GM12878 (cell line): ENCODE results near the gene BSND. TPM values are rescaled to one million over a fixed set of nuclear protein-coding genes. Genes with fewer than 3 reads are reported as not detected.

Experiments
- ATAC-seq: fragments of 200-7000 bp; cut with Tn5 transposase; 3 replicates; pipeline ENCODE4 v1.9.1; 2020; ENCODE audit warnings: mild to moderate bottlenecking, moderate library complexity
- BruUV-seq: library from RNA; stranded (reverse); fragments of 400-500 nt; replicated peaks from 2 replicates; lab custom pipeline; 2021; lab: Mats Ljungman, UMichigan
- CTCF ChIA-PET: fragments of 300-600 bp; sonication (Branson Sonifier 250); formaldehyde crosslinking; extraction: SDS; loops from one replicate; lab custom pipeline; 2021; ENCODE audit warnings: inconsistent platforms; lab: Yijun Ruan, JAX
- POLR2A ChIA-PET: fragments of 350-600 bp; formaldehyde crosslinking; extraction: SDS; loops from one replicate; lab custom pipeline; 2021; ENCODE audit warnings: inconsistent platforms; lab: Charles Lee
- RAD21 ChIA-PET: fragments of 300-600 bp; sonication (Branson Sonifier 250); formaldehyde crosslinking; loops from one replicate; lab custom pipeline; 2023; ENCODE audit warnings: antibody characterized with exemption; ENCODE audit not compliant: unreplicated experiment; lab: Charles Lee
- SMC1A ChIA-PET: fragments of 300-600 bp; sonication (Branson Sonifier 250); formaldehyde crosslinking; loops from one replicate; lab custom pipeline; 2023; ENCODE audit not compliant: unreplicated experiment, uncharacterized antibody; lab: Charles Lee
- DNase-seq: peaks from one replicate; pipeline ENCODE4 v3.0.0-alpha.2; 2011; ENCODE audit warnings: low read depth, low spot score
- FAIRE-seq: peaks from 3 replicates; lab custom pipeline; 2011; peaks lifted over from hg19 to GRCh38; lab: Jason Lieb, UNC
- H2AFZ ChIP-seq: 2 replicates; pipeline ENCODE4 v1.6.0; 2011; ENCODE audit warnings: low read depth, low read length, control low read depth; ENCODE audit not compliant: control insufficient read depth
- H3K27ac ChIP-seq: 2 replicates; pipeline ENCODE4 v1.5.1; 2011; ENCODE audit warnings: control low read depth; ENCODE audit not compliant: control insufficient read depth, insufficient read depth
- H3K27me3 ChIP-seq, 2 experiments: replicated peaks in 1 of 2; 2 replicates each; pipeline versions ENCODE4 v1.6.0 to v1.6.1; 2011; ENCODE audit warnings: low read length in 1 of 2; ENCODE audit not compliant: control insufficient read depth in 2 of 2, insufficient read depth in 2 of 2
- H3K36me3 ChIP-seq, 2 experiments: 2 replicates each; pipeline ENCODE4 v1.5.1; 2011; ENCODE audit warnings: low read length in 1 of 2; ENCODE audit not compliant: control insufficient read depth in 2 of 2, insufficient read depth in 2 of 2
- H3K4me1 ChIP-seq: 2 replicates; pipeline ENCODE4 v1.6.1; 2011; ENCODE audit warnings: mild to moderate bottlenecking, low read length, moderate library complexity, mixed read lengths; ENCODE audit not compliant: control insufficient read depth, insufficient read depth
- H3K4me2 ChIP-seq: 2 replicates; pipeline ENCODE4 v1.6.0; 2011; ENCODE audit warnings: control low read depth; ENCODE audit not compliant: control insufficient read depth, insufficient read depth
- H3K4me3 ChIP-seq: fragments of 200-600 bp; sonication (generic); 2 replicates; pipeline ENCODE4 v1.5.1; 2016
- H3K79me2 ChIP-seq: 2 replicates; pipeline ENCODE4 v1.6.0; 2011; ENCODE audit warnings: low read length; ENCODE audit not compliant: control insufficient read depth, insufficient read depth
- H3K9ac ChIP-seq: 2 replicates; pipeline ENCODE4 v1.8.0; 2011; ENCODE audit warnings: low read length, control low read depth, mixed read lengths; ENCODE audit not compliant: control insufficient read depth, insufficient read depth
- H3K9me3 ChIP-seq: replicated peaks from 3 replicates; pipeline ENCODE4 v1.5.1; 2011; ENCODE audit warnings: mild to moderate bottlenecking, low read length; ENCODE audit not compliant: control insufficient read depth, insufficient read depth
- H4K20me1 ChIP-seq: 2 replicates; pipeline ENCODE4 v1.6.0; 2011; ENCODE audit not compliant: control insufficient read depth, insufficient read depth
- GABPA ChIP-seq: IDR thresholded peaks from 2 replicates; pipeline ENCODE4 v1.6.1; 2014; ENCODE audit warnings: antibody characterized with exemption, low read depth, mild to moderate bottlenecking, inconsistent platforms
- MYC ChIP-seq: IDR thresholded peaks from 2 replicates; pipeline ENCODE4 v1.6.1; 2011; ENCODE audit warnings: mild to moderate bottlenecking, low read length, moderate library complexity, inconsistent platforms; ENCODE audit not compliant: insufficient read depth, insufficient replicate concordance, insufficient read length, severe bottlenecking
- NFXL1 ChIP-seq: fragments of 450-650 bp; IDR thresholded peaks from 2 replicates; pipeline ENCODE4 v1.6.1; 2017; ENCODE audit warnings: antibody characterized with exemption, mild to moderate bottlenecking, borderline replicate concordance
- NR2F1 ChIP-seq: fragments of 450-650 bp; conservative IDR thresholded peaks from 2 replicates; pipeline ENCODE4 v1.6.1; 2017; ENCODE audit warnings: mild to moderate bottlenecking
- RUNX3 ChIP-seq: IDR thresholded peaks from 2 replicates; pipeline ENCODE4 v1.6.1; 2012; ENCODE audit warnings: low read length, inconsistent platforms
- SMAD1 ChIP-seq: fragments of 450-650 bp; IDR thresholded peaks from 2 replicates; pipeline ENCODE4 v1.6.1; 2018; ENCODE audit warnings: mild to moderate bottlenecking, low read depth; ENCODE audit not compliant: partially characterized antibody
- SMARCA5 ChIP-seq: fragments of 450-650 bp; IDR thresholded peaks from 2 replicates; pipeline ENCODE4 v1.6.1; 2017; ENCODE audit warnings: mild to moderate bottlenecking
- SPI1 ChIP-seq: IDR thresholded peaks from 2 replicates; pipeline ENCODE4 v1.6.1; 2011; ENCODE audit warnings: low read depth, mild to moderate bottlenecking, low read length, moderate library complexity, borderline replicate concordance; ENCODE audit not compliant: insufficient read depth
- ZNF622 ChIP-seq: fragments of 450-650 bp; IDR thresholded peaks from 2 replicates; pipeline ENCODE4 v1.6.1; 2017; ENCODE audit warnings: mild to moderate bottlenecking, inconsistent platforms
- WGBS: methylation state at CpG from one replicate; pipeline ENCODE4 v1.1.6; 2016; ENCODE audit warnings: low lambda C conversion rate; ENCODE audit not compliant: insufficient replicate concordance, insufficient coverage; ENCODE audit errors: missing lambda C conversion rate; 5-methylcytosine and 5-hydroxymethylcytosine counted together
- in situ Hi-C: fragments of 300-500 bp; cut with MboI; formaldehyde crosslinking; loops from 9 replicates; pipeline ENCODE4 v1.14.3; 2018; ENCODE audit warnings: mixed read lengths
- intact Hi-C: fragments of 100-400 bp; cut with micrococcal nuclease; formaldehyde crosslinking; loops from one replicate; pipeline ENCODE4 v1.14.2; 2022; ENCODE audit not compliant: unreplicated experiment
- polyA plus RNA-seq, 11 experiments: library from polyadenylated mRNA; depleted of rRNA in 4 of 11; unstranded in 6 of 11; stranded (reverse) in 5 of 11; fragments of >200 nt; fragmentation: Nextera tagmentation in 4 of 11; fragmentation: Illumina TruSeq in 1 of 11; extraction: Ambion mirVana in 4 of 11; extraction: Trizol in 1 of 11; gene quantifications; 1 replicate in 1 of 11; 2 replicates in 10 of 11; pipeline versions ENCODE4 v1.2.1 to v1.2.3, GENCODE V29; 2011 to 2016; ENCODE audit warnings: inconsistent platforms in 2 of 11, missing spikeins in 2 of 11, low read depth in 1 of 11
- total RNA-seq, 4 experiments: library from RNA; depleted of rRNA in 3 of 4; stranded (reverse); fragments of >200 nt in 3 of 4; fragmentation: Illumina TruSeq in 1 of 4; extraction: Trizol in 1 of 4; gene quantifications; 2 replicates each; pipeline versions ENCODE4 v1.2.1 to v1.2.3, GENCODE V29; 2013 to 2021
- TF ChIP-seq, protein P1 (sequence below): fragments of 450-650 bp; IDR thresholded peaks from 2 replicates; pipeline ENCODE4 v1.6.1; 2016; ENCODE audit warnings: mild to moderate bottlenecking
- TF ChIP-seq, protein P2 (sequence below): IDR thresholded peaks from 2 replicates; pipeline ENCODE4 v1.6.1; 2012; ENCODE audit warnings: mild to moderate bottlenecking, low read depth, low read length

BSND gene
- total and polyA plus RNA-seq, 10 of the 15 experiments (the other 5 are each of a cell fraction or from before 2014, with no cell fraction given) = not detected

DNA sequence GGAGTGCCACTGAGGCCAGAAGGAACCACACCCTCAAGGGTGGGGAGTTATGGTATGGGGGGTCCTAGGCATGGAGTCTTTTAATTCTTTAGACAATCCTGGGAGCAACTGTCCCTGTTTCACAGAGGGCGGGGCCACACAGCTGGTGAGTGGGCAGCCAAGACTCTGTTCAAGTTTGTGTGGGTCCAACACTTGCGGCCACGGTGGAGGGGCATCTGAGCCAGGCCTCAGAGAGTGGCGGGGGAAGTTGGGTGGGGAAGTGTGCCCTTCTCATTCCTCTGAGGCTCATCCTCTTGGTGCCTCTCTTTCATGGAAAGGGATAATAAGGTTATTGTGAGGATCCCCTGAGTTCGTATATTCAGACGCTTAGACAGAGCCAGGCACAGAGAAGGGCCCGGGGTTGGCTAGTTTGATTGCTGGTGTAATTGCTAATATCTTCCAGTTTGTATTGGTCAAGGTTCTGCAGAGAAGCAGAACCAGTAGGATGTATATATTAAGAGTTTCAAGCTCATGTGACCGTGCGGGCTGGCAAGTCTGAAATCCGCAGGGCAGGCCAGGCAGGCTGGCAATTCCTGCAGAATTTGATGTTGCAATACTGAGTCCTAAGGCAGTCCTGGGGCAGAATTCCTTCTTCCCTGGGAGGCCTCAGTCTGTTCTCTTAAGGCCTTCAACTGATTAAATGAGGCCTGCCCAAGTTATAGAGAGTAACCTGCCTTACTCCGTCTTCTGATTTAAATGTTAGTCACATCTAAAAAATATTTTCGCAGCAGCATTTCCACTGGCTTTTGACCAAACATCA, 56.5 kb downstream of the BSND start:
- Histone ChIP-seq H3K79me2 (no peaks in the 10 kb centered on the region), H3K9ac (no peak overlapping the region), H3K27ac (no peak overlapping the region), H2AFZ (no peak overlapping the region), H3K36me3 (no peaks in the 10 kb centered on the region), H3K27me3 (peaks cover 2 to 5% of the 10 kb centered on the region in 2 experiments; a peak in 3 of 4 replicates), H3K9me3 (no peaks in the 10 kb centered on the region), H3K4me3 (no peak overlapping the region), H4K20me1 (no peaks in the 10 kb centered on the region), H3K4me2 (no peak overlapping the region), H3K4me1 (no peaks in the 10 kb centered on the region)
- no TSS peak for BruUV-seq
- CTCF ChIA-PET = no interaction called here
- in situ Hi-C loops (no loop called here), intact Hi-C loops (no loop called here)
- POLR2A ChIA-PET = no interaction called here
- ATAC-seq (no peak), FAIRE-seq (no peak), DNase-seq (no peak)
- no peak for TF ChIP-seq NFXL1
- TF ChIP-seq SPI1 = no peak
- SMC1A ChIA-PET = no interaction called here
- WGBS = 61% methylated on average over 12 of the region's 12 CpGs
- RAD21 ChIA-PET = interaction anchor here (1.5 kb wide), 1 partner anchor 222 kb away, joined by 3 read pairs; no protein-coding TSS in a partner anchor

DNA sequence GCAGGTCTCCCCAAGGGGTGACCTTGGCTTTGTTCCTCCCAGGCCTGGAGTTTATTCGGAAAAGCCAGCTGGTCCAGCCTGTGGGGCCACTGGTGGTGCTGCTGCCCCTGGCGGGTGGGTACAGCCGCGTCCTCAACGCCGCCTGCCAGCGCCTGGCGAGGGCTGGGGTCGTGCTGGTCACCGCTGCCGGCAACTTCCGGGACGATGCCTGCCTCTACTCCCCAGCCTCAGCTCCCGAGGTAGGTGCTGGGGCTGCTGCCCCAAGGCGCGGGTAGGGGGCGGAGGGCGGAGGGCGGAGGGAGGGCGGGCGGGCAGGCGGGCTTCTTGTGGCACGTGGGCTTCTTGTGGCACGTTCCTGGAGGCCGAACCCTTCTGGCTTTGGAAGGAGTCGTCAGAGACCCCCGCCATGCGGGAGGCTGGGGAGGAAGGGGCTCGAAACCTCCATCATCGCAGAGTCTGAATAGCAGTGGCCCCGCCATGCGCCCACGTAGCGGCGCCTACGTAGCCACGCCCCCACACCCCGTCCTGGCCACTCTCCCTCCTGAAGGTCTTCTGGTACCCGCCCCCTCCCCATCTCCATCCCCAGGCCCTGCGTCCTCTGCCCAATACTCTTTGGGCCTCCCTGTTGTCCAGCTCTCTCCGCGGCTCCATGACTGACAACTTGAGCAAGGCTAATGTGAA, 57.4 kb downstream of the BSND start:
- Histone ChIP-seq H3K9ac (no peak overlapping the region), H3K36me3 (no peaks in the 10 kb centered on the region)
- TF ChIP-seq SMAD1 (no peak), RUNX3 (no peak), MYC (no peak), ZNF622 (no peak), SMARCA5 (no peak), NR2F1 (no peak), GABPA (no peak)
- TF ChIP-seq, protein P1, sequence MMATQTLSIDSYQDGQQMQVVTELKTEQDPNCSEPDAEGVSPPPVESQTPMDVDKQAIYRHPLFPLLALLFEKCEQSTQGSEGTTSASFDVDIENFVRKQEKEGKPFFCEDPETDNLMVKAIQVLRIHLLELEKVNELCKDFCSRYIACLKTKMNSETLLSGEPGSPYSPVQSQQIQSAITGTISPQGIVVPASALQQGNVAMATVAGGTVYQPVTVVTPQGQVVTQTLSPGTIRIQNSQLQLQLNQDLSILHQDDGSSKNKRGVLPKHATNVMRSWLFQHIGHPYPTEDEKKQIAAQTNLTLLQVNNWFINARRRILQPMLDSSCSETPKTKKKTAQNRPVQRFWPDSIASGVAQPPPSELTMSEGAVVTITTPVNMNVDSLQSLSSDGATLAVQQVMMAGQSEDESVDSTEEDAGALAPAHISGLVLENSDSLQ = no peak
- TF ChIP-seq, protein P2, sequence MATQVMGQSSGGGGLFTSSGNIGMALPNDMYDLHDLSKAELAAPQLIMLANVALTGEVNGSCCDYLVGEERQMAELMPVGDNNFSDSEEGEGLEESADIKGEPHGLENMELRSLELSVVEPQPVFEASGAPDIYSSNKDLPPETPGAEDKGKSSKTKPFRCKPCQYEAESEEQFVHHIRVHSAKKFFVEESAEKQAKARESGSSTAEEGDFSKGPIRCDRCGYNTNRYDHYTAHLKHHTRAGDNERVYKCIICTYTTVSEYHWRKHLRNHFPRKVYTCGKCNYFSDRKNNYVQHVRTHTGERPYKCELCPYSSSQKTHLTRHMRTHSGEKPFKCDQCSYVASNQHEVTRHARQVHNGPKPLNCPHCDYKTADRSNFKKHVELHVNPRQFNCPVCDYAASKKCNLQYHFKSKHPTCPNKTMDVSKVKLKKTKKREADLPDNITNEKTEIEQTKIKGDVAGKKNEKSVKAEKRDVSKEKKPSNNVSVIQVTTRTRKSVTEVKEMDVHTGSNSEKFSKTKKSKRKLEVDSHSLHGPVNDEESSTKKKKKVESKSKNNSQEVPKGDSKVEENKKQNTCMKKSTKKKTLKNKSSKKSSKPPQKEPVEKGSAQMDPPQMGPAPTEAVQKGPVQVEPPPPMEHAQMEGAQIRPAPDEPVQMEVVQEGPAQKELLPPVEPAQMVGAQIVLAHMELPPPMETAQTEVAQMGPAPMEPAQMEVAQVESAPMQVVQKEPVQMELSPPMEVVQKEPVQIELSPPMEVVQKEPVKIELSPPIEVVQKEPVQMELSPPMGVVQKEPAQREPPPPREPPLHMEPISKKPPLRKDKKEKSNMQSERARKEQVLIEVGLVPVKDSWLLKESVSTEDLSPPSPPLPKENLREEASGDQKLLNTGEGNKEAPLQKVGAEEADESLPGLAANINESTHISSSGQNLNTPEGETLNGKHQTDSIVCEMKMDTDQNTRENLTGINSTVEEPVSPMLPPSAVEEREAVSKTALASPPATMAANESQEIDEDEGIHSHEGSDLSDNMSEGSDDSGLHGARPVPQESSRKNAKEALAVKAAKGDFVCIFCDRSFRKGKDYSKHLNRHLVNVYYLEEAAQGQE = no peak

More for the DNA sequence above, 57.4 kb downstream of the BSND start:
- Histone ChIP-seq H3K4me1 (no peaks in the 10 kb centered on the region), H3K27me3 (peaks cover 0 to 2% of the 10 kb centered on the region in 2 experiments; a peak in 2 of 4 replicates), H3K4me2 (no peak overlapping the region), H3K9me3 (no peaks in the 10 kb centered on the region), H2AFZ (no peak overlapping the region), H3K79me2 (no peaks in the 10 kb centered on the region), H3K27ac (no peak overlapping the region), H4K20me1 (no peaks in the 10 kb centered on the region), H3K4me3 (no peak overlapping the region)
- ATAC-seq (no peak), DNase-seq (no peak), FAIRE-seq (no peak)
- POLR2A ChIA-PET = no interaction called here
- in situ Hi-C loops (no loop called here), intact Hi-C loops (no loop called here)
- SMC1A ChIA-PET = no interaction called here
- no TSS peak for BruUV-seq
- CTCF ChIA-PET = no interaction called here
- RAD21 ChIA-PET = no interaction called here
- 74% methylated on average over 38 of the region's 42 CpGs for WGBS
